SW 1271 (cell line): ENCODE measurements around the gene ASGR1.

Experiments
- DNase-seq, 2 experiments: peaks; one replicate each; lab custom pipeline; 2025; lab: John Stamatoyannopoulos, UW

Gene ASGR1

GRCh38 chr17:7216242-7217112 lies 37.3 kb upstream of the ASGR1 start:
- DNase-seq, result no peak

GRCh38 chr17:7215652-7216180 lies 36.5 kb upstream of the ASGR1 start:
- no peak for DNase-seq

GRCh38 chr17:7215136-7215638 lies 36.0 kb upstream of the ASGR1 start:
- DNase-seq, result peak in 1 of 2 experiments; percentile 54

GRCh38 chr17:7214300-7215135 lies 35.3 kb upstream of the ASGR1 start:
- peak; percentile 87 to 95 for DNase-seq

- DNase-seq, result peak; percentile 75 to 90
Measured at GRCh38 chr17:7213895-7214299, 34.7 kb upstream of the ASGR1 start.

- no peak for DNase-seq
Measured at GRCh38 chr17:7211491-7212273, 32.5 kb upstream of the ASGR1 start.

GRCh38 chr17:7208754-7209460 lies 29.7 kb upstream of the ASGR1 start:
- DNase-seq, result no peak

- no peak for DNase-seq
Measured at GRCh38 chr17:7208027-7208571, 28.9 kb upstream of the ASGR1 start.

- DNase-seq, result no peak
Measured at GRCh38 chr17:7207120-7208001, 28.2 kb upstream of the ASGR1 start.

- DNase-seq, result no peak
Measured at GRCh38 chr17:7205561-7205960, 26.4 kb upstream of the ASGR1 start.

- DNase-seq, result no peak
Measured at GRCh38 chr17:7204828-7205461, 25.8 kb upstream of the ASGR1 start.

GRCh38 chr17:7204336-7204735 lies 25.2 kb upstream of the ASGR1 start:
- DNase-seq, result no peak

GRCh38 chr17:7203391-7203790 lies 24.2 kb upstream of the ASGR1 start:
- DNase-seq, result no peak

GRCh38 chr17:7196651-7197401 lies 17.7 kb upstream of the ASGR1 start:
- DNase-seq, result no peak

GRCh38 chr17:7195971-7196370 lies 16.8 kb upstream of the ASGR1 start:
- DNase-seq, result no peak

- no peak for DNase-seq
Measured at GRCh38 chr17:7192271-7192937, 13.2 kb upstream of the ASGR1 start.

GRCh38 chr17:7191571-7192270 lies 12.6 kb upstream of the ASGR1 start:
- DNase-seq, result peak in 1 of 2 experiments; percentile 31
